Prostate gland (tissue), 2 donors: ENCODE data around the gene ELMOD1. TPM values are rescaled to one million over a fixed set of nuclear protein-coding genes. Genes with fewer than 3 reads are reported as not detected.
A peak's percentile ranks its signal among the peaks of the same experiment; 100 is the strongest.

Experiments used
- DNase-seq: peaks from one replicate; pipeline ENCODE4 v3.0.0-alpha.2; 2019; ENCODE audit warnings: low spot score
- H3K27ac ChIP-seq, 2 donors: fragments of 200-600 bp; sonication (generic); 2 replicates each; pipeline ENCODE4 v1.5.1; 2017 to 2019
- H3K27me3 ChIP-seq: fragments of 200-600 bp; sonication (generic); replicated peaks from 2 replicates; pipeline ENCODE4 v1.5.1; 2019; ENCODE audit not compliant: insufficient read depth
- H3K36me3 ChIP-seq, 2 donors: fragments of 200-600 bp; sonication (generic); 1 replicate in 1 of 2; 2 replicates in 1 of 2; pipeline versions ENCODE4 v1.5.1 to v1.8.1; 2017 to 2019
- H3K4me1 ChIP-seq: fragments of 200-600 bp; sonication (generic); replicated peaks from 2 replicates; pipeline ENCODE4 v1.5.1; 2019
- H3K4me3 ChIP-seq, 2 donors: fragments of 200-600 bp; sonication (generic); 2 replicates each; pipeline ENCODE4 v1.5.1; 2017 to 2019
- H3K9me3 ChIP-seq: fragments of 200-600 bp; sonication (generic); 2 replicates; pipeline ENCODE4 v1.5.1; 2017
- CTCF ChIP-seq, 4 experiments: fragments of 200-600 bp in 2 of 4; fragments of 450-650 bp in 2 of 4; sonication (generic) in 2 of 4; IDR thresholded peaks; 1 replicate in 3 of 4; 2 replicates in 1 of 4; pipeline ENCODE4 v1.5.1; 2016 to 2019; ENCODE audit warnings: antibody characterized with exemption in 4 of 4, mild to moderate bottlenecking in 2 of 4, moderate library complexity in 2 of 4
- POLR2A ChIP-seq: fragments of 450-650 bp; IDR thresholded peaks from one replicate; pipeline ENCODE4 v1.6.1; 2016; ENCODE audit warnings: antibody characterized with exemption, mild to moderate bottlenecking
- POLR2AphosphoS5 ChIP-seq: sonication (generic); formaldehyde crosslinking; IDR thresholded peaks from one replicate; pipeline ENCODE4 v1.6.1; 2017; ENCODE audit warnings: antibody characterized with exemption
- WGBS: methylation state at CpG from one replicate; pipeline ENCODE4 v1.1.5; 2018; 5-methylcytosine and 5-hydroxymethylcytosine counted together
- intact Hi-C: fragments of 100-400 bp; cut with DNase I; formaldehyde crosslinking; loops from one replicate; pipeline ENCODE4 v1.14.2; 2022
- total RNA-seq, 2 donors: library from RNA; depleted of rRNA; stranded (reverse); fragments of >200 nt; gene quantifications; one replicate each; pipeline ENCODE4 v1.1.0, GENCODE V29; 2016

Gene ELMOD1
- total RNA-seq, 2 donors from 2014 or later, result 0.36 to 4.0 TPM

GRCh38 chr11:107682171-107682570 is 91.2 kb downstream of the ELMOD1 start:
- no peaks in the 10 kb centered on the region for H3K36me3 ChIP-seq
- no peaks in the 10 kb centered on the region for H3K27me3 ChIP-seq
- 59% methylated on average over 4 of the region's 4 CpGs for WGBS
- no peaks in the 10 kb centered on the region for H3K9me3 ChIP-seq
- no peak overlapping the region for H3K27ac ChIP-seq
- no peak overlapping the region for H3K4me3 ChIP-seq
- DNase-seq, result no peak
- intact Hi-C loops, result no loop called here
- no peaks in the 10 kb centered on the region for H3K4me1 ChIP-seq
- TF ChIP-seq POLR2A (no peak), CTCF (IDR thresholded peaks at IDR 0.05) (no peak), POLR2AphosphoS5 (no peak)

- WGBS, result 85% methylated on average over 5 of the region's 5 CpGs
- no peak for DNase-seq
- Histone ChIP-seq H3K4me3 (no peak overlapping the region), H3K27me3 (no peaks in the 10 kb centered on the region), H3K9me3 (no peaks in the 10 kb centered on the region), H3K36me3 (no peaks in the 10 kb centered on the region), H3K4me1 (no peaks in the 10 kb centered on the region), H3K27ac (no peak overlapping the region)
- intact Hi-C loops, result no loop called here
- TF ChIP-seq POLR2AphosphoS5 (no peak), CTCF (IDR thresholded peaks at IDR 0.05) (no peak), POLR2A (no peak)
Observed at GRCh38 chr11:107682572-107682971, 91.6 kb downstream of the ELMOD1 start.

- intact Hi-C loops, result no loop called here
- WGBS, result 80% methylated on average over 2 of the region's 2 CpGs
Observed at GRCh38 chr11:107683061-107683460, 92.1 kb downstream of the ELMOD1 start.

GRCh38 chr11:107683807-107684206 is 92.9 kb downstream of the ELMOD1 start:
- H3K36me3 ChIP-seq, result no peaks in the 10 kb centered on the region
- no peaks in the 10 kb centered on the region for H3K27me3 ChIP-seq
- H3K4me3 ChIP-seq, result no peak overlapping the region
- H3K9me3 ChIP-seq, result no peaks in the 10 kb centered on the region
- H3K27ac ChIP-seq, result no peak overlapping the region
- no peaks in the 10 kb centered on the region for H3K4me1 ChIP-seq
- 93% methylated on average over 2 of the region's 2 CpGs for whole genome bisulfite sequencing
- intact Hi-C loops, result no loop called here
- TF ChIP-seq CTCF (IDR thresholded peaks at IDR 0.05) (peak in 1 of 4 experiments; percentile 21), POLR2A (no peak), POLR2AphosphoS5 (no peak)
- no peak for DNase-seq

More at GRCh38 chr11:107683061-107683460, 92.1 kb downstream of the ELMOD1 start:
- Histone ChIP-seq H3K36me3 (no peaks in the 10 kb centered on the region), H3K27ac (no peak overlapping the region), H3K9me3 (no peaks in the 10 kb centered on the region), H3K4me1 (no peaks in the 10 kb centered on the region), H3K27me3 (no peaks in the 10 kb centered on the region), H3K4me3 (no peak overlapping the region)
- TF ChIP-seq POLR2AphosphoS5 (no peak), POLR2A (no peak), CTCF (IDR thresholded peaks at IDR 0.05) (no peak)
- DNase-seq, result no peak

- no peak overlapping the region for H3K27ac ChIP-seq
- H3K4me3 ChIP-seq, result no peak overlapping the region
- no peak for TF ChIP-seq POLR2A
- TF ChIP-seq POLR2AphosphoS5, result no peak
- intact Hi-C loops, result loop anchor here (5.0 kb wide), 2 partner anchors 111 to 126 kb away; no protein-coding TSS in a partner anchor
- H3K36me3 ChIP-seq, result no peaks in the 10 kb centered on the region
- H3K27me3 ChIP-seq, result no peaks in the 10 kb centered on the region
- no peaks in the 10 kb centered on the region for H3K4me1 ChIP-seq
- no peak for DNase-seq
- WGBS, result 68% methylated on average over 6 of the region's 6 CpGs
- H3K9me3 ChIP-seq, result no peaks in the 10 kb centered on the region
Observed at GRCh38 chr11:107688322-107688918, 97.5 kb downstream of the ELMOD1 start.
